ENCODE measurements around the gene CLCN6.

The CLCN6 gene

GRCh38 chr1:11831945-11832725, 26.1 kb downstream of the CLCN6 start:
- no peak for DNase-seq (ENCODE audit: low read depth)

- no peak for DNase-seq (ENCODE audit: low read depth)
These were observed 27.5 kb downstream of the CLCN6 start for GRCh38 chr1:11833497-11833896.

DNA sequence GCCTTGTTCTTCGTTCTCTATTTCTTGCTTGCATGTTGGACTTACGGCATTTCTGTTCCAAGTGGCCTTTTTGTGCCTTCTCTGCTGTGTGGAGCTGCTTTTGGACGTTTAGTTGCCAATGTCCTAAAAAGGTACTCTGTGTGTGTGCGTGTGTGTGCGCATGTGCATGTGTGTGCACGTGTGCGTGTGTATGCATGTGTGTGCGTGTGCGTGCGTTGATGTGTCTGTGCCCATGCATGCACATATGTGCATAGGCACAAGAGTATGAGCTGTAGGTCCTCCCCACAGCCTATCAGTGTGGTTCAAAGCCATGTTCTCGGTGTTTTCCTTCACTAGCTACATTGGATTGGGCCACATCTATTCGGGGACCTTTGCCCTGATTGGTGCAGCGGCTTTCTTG, 27.9 kb downstream of the CLCN6 start:
- no peak for DNase-seq (ENCODE audit: low read depth)

GRCh38 chr1:11835441-11836225, 29.6 kb downstream of the CLCN6 start:
- DNase-seq (ENCODE audit: low read depth) = no peak

GRCh38 chr1:11836955-11837766, 31.2 kb downstream of the CLCN6 start:
- DNase-seq (ENCODE audit: low read depth) = no peak

- DNase-seq (ENCODE audit: low read depth) = no peak
These were observed 31.9 kb downstream of the CLCN6 start for GRCh38 chr1:11837767-11838348.

DNA sequence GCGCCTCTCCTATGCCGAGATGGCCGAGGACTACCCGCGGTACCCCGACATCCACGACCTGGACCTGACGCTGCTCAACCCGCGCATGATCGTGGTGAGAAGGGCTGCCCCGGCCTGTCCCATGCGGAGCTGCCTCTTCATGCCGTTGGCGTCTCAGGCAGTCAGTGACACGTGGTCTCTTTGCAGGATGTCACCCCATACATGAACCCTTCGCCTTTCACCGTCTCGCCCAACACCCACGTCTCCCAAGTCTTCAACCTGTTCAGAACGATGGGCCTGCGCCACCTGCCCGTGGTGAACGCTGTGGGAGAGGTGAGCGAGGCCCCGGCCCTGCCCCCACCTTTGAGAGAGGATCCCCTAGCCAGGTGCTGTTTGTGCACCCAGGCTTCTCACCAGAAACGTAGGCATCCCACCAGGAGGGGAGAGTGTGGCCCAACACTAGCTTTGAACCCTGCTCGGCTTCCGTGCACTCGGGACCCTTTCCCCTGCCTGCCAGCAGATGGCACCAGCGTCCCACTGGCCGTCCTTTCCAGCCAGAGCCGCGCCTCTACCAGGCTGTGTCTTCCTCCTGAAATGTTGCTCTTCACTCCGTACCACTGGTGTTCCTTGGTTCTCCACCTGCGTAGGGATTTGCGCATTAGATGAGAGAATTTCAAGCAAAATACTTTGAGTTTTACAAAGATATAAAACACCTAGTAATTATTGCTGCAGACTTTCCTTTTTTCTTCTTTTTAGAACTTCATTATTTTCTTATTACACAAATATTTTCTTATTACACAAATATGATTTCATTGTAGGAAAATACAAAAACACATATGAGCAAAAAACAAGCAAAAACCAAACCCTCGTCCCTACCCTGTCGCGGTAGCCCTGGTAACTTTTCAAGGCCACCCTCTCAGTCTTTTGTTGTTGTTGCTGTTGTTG, 32.6 kb downstream of the CLCN6 start:
- DNase-seq (ENCODE audit: low read depth) = peak; percentile 57

- DNase-seq (ENCODE audit: low read depth) = no peak
These were observed 34.0 kb downstream of the CLCN6 start for GRCh38 chr1:11839727-11840705.

DNA sequence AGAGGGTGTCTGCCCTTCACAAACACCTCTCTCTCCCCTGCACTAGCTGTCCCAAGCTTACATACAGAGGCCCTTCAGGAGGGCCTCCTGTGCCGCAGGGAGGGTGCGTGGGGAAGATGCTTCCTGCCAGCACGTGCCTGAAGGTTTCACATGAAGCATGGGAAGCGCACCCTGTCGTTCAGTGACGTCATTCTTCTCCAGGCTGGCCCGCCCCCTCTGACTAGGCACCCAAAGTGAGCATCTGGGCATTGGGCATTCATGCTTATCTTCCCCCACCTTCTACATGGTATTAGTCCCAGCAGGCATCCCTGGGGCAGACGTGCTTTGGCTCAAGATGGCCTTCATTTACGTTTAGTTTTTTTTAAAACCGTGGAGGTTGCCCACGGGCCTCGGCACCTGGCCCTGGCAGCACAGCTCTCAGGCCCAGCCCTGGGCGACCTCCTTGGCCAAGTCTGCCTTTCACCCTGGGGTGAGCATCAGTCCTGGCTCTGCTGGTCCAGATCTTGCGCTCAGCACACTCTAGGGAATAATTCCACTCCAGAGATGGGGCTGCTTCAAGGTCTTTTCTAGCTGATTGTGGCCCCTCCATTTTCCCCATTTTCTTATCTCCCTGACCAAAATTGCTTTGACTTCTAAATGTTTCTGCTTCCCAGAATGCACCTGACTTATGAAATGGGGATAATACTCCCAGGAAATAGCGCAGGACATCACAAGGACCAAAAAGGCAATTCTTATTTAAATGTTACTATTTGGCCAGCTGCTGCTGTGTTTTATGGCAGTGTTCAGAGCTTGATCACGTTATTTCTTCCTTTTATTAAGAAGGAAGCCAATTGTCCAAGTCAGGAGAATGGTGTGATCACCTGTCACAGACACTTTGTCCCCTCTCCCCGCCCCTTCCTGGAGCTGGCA, 35.5 kb downstream of the CLCN6 start:
- DNase-seq (ENCODE audit: low read depth) = no peak

GRCh38 chr1:11842154-11843041, 36.4 kb downstream of the CLCN6 start:
- no peak for DNase-seq (ENCODE audit: low read depth)

DNA sequence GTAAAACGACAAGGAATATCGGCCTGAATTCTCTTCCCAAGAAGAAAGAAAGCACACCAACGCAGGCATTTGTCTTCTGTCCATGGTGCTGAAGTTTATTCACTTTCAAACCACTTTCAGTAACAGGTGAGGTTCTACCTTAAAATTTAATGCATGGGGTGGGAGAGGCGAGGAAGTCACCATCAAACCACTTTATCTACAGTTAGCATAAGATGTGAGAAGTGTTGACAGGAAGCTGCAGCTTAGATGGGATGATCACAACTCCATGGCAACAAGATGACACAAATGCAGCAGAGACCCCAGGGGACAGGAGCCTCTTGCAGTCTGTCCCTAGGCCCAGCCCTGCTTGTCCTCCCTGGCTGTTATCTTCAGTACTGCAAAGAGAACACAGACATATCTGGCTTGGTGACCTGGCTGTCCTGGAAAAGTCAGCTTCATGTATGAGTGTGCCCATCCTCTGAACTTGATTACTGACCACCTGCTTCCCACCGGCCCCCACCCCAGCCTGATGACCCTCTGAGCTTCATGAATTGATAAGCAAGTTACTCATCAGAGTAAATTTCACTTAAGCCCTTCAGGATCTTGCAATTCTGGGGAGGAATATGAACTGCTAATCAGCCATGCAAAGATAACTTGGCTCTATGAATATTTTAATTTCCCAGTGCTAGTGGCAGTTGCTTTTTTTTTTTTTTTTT, 39.8 kb downstream of the CLCN6 start:
- DNase-seq (ENCODE audit: low read depth) = no peak

DNA sequence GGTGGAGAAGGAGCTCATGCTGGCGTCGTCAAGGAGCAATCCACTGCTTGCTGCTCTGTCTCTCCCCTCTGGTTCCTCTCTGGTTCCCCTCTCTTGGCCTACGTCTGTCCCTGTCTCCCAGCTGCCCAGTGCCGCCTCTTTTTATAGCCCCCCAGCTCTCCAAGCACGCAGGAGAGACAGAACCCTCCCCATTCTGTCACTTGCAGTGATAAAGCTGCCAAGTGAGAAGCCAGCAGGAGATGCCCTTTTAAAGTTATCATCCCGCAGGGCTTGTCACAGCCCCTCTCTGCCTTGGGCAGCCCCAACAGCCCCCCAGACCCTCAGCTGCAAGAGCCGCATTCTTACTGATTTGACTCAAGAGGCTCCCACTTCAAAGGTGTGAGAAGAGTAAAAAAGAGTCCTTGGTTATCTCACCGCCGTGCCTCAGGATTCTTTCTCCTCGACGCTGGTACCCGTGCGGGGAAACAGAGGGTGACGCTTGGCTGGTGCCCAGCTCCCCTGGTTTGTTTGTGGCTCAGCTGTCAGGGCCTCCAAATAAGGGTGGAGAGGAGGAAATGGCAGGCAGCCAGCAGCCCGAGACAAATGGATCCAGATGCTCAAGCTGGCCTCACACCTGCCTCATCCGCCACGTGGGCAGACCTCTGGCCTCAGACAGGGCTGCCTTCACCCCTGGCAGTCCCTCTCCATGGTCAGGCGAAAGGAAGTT, 41.8 kb downstream of the CLCN6 start, which contains the start of gene NPPA:
Gene NPPA, minus strand, starts transcription at position 117 of the 706 bp plus-strand sequence. Its CDS starts 99 bp downstream, at position 18.
- DNase-seq (ENCODE audit: low read depth) = no peak

GRCh38 chr1:11848373-11848700, 42.3 kb downstream of the CLCN6 start:
- no peak for DNase-seq (ENCODE audit: low read depth)

DNA sequence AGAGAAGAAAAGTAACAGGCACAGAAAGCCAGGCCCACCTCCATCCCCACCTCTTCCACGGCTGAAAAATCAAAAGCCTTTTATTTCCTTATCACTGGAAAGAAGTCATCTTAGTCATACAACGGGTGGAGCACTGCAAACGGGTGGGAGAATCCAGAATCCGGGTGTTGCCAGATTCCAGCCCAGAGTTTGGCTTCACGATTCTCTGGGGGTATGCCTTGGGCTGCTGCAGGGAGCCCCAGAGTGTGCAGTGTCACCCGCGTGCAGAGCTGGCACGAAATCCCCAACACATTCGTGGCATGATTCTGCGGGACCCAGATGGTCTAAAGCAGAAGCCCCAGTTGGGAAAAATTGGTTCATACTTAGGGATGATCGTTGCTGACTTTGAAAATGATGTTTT, 44.2 kb downstream of the CLCN6 start:
- no peak for DNase-seq (ENCODE audit: low read depth)

DNA sequence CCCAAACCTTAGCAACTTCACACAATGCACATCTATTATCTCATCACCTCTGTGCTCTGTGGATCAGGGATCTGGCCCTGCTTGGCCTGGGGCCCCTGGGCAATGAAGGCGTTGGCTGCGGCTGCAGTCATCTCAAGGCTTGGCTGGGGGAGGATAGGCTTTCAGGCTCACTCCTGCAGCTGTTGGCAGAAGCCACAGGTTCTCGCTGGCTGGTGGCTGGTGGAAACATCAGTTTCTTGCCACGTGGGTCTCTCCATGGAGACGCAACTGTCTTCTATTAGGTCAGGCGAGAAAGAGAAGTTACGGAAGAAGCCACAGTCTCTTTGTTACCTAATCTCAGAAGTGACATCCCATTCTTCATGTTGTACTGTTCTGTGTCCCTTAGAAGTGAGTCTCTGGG, 45.2 kb downstream of the CLCN6 start:
- DNase-seq (ENCODE audit: low read depth) = no peak

DNA sequence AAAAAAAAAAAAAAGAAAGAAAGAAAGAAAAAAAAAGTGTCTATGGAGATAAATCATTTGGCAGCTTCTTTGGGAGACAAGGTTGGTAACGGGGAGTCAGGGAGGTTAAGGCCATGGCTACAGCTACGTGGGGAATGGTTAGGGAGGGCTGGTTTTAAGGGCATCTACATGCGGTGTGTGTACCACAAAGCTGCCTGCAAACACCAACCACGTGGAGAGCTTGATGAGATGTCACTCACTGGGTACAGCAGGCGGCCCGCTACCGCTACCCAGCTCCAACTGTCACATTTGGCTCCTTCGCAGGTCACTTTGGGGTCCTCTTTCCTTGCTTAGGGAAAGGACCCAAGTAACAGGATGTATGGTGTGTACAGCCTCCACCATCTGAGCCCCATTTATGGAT, 48.5 kb downstream of the CLCN6 start:
- DNase-seq (ENCODE audit: low read depth) = no peak

DNA sequence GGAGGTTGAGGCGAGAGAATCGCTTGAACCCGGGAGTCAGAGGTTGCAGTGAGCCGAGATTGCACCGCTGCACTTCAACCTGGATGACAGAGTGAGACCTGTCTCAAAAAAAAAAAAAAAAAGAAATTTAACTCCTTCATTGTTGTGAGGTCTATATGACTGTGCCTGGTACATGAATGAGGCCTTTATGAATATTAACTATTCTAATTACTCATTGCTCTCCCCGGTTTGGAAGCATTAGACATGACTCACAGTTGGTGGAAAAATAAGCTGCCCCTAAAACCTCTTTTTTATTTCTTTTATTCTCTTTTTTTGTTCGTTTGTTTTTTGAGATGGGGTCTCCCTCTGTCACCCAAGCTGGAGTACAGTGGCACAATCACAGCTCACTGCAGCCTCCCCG, 49.4 kb downstream of the CLCN6 start:
- DNase-seq (ENCODE audit: low read depth) = no peak

Measured in stimulated activated CD8-positive, alpha-beta memory T cell treated with anti-CD3 and anti-CD28 coated beads, Interleukin-12 subunit alpha, Interleukin-12 subunit beta, amount 100 ng/mL, for 1 hour (primary cell).